NOMO-1 treated with dmso at 0.1 percent for 144 hours (cell line): Measurements from ENCODE around the gene ARHGAP1.
A peak's percentile ranks its signal among the peaks of the same experiment; 100 is the strongest.
"Not testable (repeated sequence)": the region's sequence is repeated elsewhere in the genome, so short reads cannot be mapped to it uniquely, and the experiment has no call there.

Experiments
- DNase-seq: peaks from one replicate; lab custom pipeline; 2025; ENCODE audit not compliant: unreplicated experiment; lab: John Stamatoyannopoulos, UW

The ARHGAP1 gene

DNA sequence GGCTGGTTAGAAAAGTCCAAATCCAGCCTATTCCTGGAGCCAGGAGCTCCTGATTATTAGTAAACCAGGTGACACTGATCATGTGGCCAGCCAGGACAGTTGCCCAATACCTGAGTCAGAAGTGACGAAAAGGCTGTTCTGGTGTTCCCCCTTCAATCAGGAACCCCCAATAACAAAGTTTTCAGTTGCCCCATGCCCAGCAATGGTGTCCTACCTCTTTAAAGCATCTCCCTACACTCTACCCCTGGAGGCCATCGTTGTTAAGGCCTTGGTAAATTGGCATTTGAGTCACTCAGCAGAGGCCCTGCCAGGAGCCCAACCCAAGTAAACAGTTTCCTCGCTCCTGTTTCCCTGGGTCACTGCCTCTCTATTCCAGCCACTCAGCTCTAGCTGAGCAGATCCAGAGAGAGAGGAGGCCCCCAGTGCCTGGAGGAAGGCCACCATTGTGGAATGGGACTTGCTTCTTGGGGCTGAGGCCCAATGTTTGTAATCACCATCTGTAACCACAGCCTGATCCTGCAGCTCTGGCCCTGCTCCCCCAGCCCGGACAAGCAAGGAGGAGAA is 25.0 kb downstream of the ARHGAP1 start:
- no peak for DNase-seq

DNA sequence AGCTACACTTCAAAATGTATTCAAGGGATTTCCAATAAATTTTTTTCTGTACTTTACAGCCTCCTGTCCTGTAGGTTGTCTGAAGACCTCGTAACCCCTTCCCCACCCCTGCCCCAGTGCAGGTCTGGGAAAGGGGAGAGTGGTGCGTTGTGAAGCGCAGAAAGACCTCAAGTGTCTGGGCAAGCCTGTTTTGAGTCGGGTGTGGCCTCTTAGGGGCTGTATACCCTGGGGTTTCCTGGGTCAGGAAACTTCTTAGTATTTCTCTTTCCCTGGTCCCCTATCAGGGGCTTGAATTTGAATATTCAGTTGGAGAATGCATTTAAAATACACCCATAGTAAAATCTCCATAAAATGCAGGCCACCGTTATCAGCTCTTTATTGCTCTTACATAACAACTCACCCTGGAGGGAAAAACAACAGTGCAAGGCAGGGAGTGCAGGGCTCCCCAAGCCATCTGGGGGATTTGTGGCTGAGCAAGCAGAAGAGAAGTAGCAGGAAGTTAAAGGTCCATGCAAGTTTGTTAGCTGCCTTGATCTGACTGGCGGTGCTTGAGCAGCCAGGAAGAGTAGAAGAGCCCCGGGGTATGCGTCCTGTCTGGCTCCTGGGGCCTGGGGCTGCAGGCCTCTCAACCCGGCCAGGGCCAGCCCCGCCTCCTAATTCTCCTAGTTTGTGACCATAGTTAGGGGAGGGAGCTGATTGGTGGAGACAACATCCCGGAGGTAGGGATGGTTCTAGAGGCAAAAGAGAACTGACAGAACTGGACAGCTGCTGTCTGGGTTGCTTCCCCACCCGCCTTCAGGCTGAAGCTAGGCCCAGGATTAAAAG is 25.7 kb downstream of the ARHGAP1 start:
- DNase-seq = peak; percentile 75

DNA sequence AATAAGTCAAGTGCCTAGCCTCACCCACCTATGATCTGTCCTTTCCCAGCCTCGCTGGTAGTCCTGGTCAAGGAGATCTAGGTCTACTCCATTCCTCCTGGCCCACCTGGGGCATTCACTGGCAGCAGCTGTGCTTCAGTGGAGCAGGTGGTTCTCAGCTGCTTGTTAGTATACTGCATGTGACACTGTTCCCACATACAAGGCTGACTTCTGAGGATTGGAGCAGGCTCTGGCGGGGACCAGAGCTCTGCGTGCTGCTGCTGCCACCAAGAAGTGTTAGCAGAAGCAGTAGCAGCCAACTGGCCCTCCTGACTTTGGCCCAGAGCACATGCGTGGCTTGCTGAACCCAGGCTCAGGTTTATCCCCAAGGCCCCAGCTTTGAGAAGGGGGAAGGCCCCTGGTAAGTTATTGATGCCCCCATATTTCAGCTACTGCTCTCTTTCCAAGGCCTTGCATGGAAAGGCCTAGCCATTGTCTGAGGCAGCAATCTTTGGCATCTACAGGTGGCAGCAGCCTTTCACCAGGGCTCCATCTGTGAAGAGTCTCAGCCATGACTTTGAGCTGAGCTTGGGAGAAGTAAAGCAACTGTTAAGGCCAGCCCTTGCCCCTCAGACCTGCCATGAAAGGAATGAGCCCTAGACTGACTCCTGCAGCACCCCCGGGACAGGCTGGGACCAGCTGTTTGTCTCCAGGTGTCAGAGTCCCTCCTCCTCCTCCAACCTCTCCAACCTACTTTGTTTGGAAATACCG is 26.5 kb downstream of the ARHGAP1 start:
- DNase-seq = no peak

DNA sequence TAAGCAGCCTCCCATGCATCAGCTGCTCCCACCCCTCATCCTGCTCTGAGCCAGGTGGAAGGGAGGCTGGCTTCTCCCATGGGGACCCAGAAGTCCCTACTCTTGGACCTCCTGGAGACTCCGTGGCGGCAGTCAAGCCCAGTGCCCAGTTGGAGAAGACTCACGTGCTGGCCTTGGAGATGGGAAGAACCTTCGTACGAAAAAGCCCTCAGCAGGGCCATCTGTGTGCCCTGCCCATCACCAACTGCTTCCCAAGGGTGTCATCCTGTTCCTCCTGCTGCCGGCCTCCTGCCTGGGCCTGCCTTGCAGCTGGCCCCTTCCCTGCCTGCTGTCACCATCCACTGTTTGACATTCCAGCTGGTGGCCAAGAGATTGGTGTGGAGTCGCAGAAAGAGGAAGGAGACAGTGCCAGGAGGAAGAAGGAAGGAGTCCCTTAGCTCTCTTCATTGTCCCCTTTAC is 28.0 kb downstream of the ARHGAP1 start:
- DNase-seq = peak; percentile 14

DNA sequence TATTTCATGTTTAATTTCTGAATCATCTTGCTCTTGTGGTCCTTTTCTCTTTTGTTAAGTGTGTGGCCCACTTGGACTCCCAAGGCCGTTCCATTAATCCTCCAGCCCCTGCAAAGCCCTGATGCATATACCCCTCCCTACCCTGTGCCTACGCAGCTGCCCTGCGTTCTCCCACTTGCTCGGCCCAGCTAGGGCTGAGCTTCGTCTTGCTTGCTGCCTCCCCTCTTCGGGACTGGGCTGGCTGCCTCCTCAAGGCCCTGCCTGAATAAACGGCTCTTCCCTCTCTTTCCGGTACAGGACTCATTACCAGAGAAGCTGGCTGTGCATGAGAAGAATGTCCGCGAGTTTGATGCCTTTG is 28.5 kb downstream of the ARHGAP1 start:
- DNase-seq = no peak

DNA sequence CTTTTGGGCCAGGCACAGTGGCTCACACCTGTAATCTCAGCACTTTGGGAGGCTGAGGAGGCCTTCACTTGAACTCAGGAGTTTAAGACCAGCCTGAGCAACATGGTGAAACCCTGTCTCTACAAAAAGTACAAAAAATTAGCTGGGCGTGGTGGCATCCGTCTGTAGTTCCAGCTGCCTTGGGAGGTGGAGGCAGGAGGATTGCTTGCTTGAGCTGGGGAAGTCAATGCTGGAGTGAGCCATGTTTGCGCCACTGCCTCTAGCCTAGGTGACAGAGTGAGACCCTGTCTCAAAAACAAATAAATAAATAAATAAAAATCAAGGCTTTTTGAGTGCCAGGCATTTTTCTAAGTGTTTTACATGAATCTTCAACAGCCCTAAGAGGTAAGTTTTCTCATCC is 29.9 kb downstream of the ARHGAP1 start:
- not testable (repeated sequence) for DNase-seq

DNA sequence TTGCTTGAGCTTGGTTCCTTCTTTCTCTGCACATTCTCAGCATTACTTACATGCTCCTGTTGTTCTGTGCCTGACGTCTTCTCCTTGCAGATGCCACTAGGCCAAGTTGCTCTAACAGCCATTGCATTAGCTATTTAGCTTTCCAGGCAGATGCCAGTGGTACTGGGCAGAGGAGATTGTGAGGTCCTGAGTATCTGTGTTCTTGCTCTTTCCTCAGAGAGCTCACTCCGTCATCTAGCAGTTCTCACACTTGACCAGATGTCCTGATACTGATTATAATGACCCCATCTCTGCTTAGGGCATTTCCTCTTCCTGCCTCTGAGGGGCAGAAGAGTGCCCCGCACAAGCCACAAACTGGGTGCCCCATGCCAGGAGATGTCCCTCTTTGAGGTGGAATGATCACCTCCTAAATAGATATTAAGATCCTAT is 30.7 kb downstream of the ARHGAP1 start:
- peak; percentile 38 for DNase-seq

DNA sequence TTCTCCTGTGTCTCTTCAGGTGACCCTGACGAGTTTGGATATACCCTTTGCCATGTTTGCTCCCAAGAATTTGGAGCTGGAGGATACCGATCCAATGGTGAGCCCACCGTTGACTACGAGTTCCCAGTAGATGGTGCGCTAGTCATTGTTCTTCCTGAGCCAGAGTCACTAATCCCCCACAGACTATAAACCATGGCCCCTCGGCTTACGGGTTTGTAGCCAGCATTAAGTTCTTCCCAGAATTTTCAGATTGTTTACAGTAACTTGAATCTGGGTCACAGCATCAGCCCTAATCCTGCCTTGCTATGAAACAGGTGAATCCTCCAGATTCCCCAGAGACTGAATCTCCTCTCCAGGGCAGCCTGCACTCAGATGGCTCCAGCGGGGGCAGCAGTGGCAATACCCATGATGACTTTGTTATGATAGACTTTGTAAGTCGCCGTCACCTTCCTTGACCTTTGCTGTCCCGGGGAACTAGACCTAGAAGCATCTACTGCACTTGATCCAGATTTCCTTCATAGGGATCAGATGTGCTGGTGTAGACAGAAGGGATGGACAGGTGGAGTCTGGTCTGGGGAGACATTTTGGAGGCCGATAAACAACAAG is 31.8 kb downstream of the ARHGAP1 start:
- DNase-seq = no peak

DNA sequence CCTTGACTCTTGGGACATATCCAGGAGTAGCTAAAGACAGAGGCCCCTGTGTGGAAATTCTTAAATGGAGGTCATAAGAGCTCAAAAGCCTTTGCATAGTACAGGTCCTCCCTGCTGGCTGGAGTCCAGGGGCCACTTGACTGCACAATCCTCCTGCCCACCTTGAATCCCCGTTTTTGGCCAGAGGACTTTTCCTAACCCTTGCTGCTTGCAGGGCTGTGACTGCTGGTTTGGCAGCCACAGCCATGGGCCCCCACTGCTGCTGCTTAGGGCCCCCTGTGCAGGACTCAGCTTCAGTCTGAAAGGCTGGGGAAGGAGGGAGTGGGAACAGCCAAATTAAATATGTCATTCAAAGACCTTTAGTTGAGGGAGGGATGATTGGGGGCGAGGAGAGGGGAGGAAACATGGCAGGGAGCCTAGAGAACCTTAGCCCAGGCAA is 33.4 kb downstream of the ARHGAP1 start:
- no peak for DNase-seq

DNA sequence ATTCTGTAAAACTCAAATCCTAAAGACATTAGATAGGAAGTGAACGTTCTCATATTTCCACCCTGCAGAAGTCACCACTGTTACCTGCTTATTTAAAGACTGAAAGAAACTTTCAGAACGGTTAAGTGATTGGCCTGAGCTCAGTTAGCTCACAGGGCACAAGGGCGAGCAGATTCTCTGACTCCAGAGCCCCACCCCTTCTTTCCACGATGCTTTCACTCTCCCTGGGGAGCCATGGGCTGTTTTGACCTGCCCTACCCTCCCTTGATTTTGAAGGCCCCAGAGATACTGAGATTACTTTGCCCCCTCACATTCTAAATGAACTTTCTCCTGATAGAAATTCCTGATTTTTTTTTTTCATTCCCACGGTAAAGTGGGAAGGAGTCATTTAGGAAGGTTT is 33.9 kb downstream of the ARHGAP1 start:
- no peak for DNase-seq

DNA sequence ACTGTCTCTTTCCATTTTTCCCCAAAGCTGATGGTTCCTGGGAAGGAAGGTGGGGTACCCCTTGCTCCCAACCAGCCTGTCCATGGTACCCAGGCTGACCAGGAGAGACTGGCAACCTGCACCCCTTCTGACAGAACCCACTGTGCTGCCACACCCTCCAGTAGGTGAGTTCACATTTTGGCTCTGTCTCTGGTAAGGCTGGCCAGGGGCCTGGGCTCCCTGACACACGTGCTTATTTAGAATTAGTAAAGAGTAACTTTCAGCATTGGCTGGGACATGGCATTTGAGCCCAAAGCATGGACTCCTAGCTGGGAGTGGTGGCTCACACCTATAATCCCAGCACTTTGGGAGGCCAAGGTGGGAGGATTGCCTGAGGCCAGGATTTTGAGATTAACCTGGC is 35.1 kb downstream of the ARHGAP1 start:
- no peak for DNase-seq

DNA sequence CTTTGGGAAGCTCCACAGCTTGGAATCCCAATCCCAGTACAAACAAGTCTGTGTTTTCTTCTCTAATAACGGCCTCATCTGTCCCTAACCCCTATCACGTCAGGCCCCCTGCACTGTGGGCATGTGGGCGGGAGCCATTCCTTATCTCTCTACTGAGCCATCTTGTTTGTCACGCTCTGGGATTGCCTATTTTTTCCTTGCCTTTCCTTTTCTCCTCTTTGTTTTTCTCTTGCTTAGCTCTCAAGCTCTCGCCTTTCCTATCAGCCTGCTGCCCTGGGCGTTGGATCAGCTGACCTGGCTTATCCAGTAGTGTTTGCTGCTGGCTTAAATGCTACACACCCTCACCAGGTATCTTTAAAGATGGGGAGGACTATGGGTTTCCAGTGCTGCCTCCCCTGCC is 35.8 kb downstream of the ARHGAP1 start:
- DNase-seq = no peak

DNA sequence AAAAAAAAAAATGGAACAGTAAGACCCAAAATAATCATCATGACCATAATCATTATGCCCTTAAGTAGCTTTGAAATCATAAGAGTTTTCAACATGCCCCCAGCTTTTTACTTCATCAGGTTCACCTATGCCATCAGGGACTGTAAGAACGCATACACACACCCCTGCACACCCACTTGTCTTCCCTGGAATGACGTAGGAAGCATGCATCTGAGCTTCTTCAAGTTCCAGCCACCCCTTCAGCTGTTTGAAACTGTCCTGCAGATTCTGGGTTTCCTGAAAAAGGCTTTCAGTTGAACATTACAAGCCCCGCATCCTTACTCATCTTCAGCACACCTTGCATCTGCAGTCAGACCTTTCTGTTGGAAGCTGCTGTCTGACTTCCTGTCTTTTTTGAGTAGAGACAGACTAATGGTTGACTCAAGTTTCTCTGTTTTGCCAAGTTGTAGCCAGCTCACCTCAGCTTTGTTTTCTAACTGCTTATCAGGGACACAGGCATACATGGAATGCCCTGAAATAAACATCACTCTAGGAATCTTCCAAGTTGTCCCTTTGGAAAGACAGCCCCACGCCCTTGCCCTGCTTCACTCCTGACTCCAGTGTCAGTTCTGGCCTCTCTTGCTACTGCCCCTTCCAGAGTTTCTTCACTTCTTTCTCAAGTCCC is 37.0 kb downstream of the ARHGAP1 start:
- DNase-seq = no peak

DNA sequence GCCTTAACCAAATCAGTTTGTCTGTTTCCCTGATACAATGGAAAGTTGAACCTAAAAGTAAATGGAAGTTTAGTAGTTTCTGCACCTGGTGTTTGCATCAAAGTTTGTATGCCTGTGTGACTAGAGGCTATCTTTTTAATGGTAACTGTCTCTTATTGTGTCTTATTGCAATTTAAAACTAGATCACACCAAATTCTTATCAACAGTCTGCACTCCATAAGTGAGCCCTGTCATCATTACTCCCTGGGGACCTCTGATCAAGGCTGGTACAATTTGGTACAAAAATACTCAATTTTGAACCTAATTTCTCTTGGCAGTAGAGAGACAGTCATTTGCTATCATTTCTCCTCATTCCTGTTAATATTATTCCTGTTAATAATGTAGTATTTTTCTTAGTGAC is 38.1 kb downstream of the ARHGAP1 start:
- DNase-seq = no peak

DNA sequence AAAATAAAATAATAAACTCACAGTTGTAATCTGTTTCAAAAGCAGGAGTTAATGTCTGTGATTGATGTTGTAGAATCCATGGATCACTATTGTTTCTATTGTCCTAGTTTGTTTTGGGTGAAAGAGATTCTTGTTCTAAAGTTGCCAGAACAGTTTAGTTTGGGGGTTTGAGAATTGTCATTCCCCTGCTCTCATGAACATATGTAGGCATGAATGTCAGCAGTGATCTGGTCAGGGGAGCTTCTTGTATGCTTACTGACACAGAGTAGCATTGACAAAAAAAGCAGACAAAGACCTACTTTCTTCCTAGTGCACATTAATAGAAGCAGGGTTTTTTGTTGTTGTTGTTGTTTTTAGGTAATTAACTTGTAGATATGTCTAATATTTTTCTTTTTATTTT is 38.6 kb downstream of the ARHGAP1 start:
- DNase-seq = no peak

DNA sequence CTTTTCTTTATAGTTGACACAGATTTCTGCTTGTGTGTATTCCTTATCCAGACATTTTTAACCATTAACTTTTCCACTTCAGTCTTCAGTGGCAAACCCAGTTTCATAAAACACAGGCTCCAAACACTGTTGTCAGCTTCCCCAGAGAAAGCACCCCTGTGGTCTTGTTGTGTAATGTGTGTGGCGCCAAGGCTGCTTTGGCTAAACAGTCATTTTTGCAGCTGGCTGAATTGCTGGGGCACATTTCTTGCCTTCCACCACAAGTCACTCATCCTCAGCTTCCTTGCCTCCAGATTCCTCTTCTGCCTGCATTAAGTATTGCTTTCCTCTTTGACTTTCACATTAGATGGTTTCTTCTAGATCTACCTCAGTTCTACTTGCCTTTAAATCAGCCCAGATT is 40.5 kb downstream of the ARHGAP1 start:
- DNase-seq = peak; percentile 93

DNA sequence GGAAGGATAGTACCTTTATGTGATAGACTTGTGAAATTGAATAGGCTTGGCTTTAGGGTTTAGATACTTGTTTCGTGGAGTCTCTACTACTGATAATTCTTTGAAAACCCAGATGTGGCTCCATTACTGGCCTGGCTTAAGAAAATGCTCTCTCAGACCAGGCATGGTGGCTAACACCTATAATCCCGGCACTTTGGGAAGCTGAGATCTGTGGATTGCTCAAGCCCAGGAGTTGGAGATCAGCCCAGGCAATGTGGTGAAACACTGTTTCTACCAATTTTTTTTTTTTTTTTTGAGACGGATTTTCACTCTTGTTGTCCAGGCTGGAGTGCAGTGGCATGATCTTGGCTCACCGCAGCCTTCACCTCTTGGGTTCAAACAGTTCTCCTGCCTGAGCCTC is 42.2 kb downstream of the ARHGAP1 start:
- DNase-seq = no peak

DNA sequence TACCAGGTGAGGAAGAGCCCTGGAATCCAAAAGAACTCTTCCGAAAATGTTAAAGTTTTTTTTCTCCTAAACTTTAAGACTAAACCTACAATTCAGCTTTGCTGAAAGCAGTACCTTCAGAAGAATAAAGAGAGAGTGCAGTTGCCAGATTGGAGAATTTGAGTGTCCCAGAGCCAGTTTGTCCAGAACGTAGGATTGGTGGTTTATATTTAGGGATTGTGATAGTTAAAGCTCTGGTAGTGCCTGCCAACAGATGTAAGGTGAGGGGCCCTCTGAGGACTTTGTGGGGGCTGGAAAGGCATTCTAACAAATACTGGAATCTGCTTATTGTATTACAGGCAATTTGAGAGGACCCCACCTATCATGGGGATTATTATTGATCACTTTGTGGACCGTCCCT is 43.2 kb downstream of the ARHGAP1 start:
- no peak for DNase-seq

DNA sequence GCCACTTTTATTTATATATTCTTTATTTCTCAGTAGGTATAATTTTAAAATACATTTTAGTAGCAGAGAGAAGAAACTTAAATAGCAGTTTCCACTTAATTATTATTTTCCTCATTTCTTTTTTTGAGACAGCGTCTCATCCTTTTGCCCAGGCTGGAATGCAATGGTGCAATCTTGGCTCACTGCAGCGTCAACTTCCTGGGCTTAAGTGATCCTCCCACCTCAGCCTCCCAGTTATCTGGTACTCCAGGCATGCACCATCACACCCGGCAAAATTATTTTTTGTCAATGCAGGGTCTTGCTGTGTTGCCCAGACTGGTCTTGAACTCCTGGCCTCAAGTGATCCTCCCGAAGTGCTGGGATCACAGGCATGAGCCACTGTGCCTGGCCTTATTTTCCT is 44.8 kb downstream of the ARHGAP1 start:
- DNase-seq = no peak

DNA sequence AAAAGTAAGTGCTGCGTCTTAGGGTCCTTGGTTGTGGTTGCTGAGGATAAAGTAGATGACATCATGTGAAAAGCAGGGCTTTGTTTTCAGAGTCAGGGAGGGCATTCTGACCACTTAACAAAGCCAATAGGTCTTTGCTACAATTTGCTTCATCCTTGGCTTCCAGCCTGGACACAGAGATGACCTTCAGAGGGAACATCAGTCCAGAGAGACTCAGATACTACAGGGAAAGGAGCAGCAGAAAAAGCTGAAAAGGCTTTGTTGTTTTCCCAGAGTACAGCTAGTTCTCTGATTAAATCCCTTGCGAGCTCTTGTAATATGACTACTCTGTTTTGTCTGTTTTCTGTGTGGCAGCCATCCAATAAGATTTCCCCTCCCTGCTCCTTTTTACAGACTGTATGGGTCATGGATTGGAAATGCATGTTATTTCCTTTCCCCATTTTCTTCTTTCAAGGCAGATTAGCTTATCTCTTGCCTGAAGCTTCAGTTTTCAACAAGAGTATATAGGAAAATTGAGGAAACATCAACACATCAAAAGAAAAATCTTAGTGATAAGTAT is 51.2 kb downstream of the ARHGAP1 start:
- DNase-seq = no peak

DNA sequence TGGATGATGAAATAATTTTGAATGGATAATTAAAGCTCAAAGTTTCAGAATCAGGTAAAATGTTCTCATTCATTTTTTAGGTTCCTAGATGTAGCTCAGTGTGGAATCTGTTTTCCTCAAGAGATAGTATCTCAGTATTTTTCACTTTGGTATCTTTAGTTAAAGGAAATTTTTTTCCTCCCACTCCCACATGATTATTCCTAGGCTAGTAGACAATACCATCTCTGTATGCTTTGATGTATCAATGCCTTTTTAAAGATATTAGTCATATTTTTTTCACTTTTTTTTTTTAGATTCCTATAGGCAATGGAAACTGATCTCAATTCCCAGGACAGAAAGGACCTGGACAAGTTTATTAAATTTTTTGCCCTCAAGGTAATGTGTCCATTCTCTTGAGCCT is 56.4 kb downstream of the ARHGAP1 start:
- DNase-seq = no peak
